22Rv1 (cell line): ENCODE measurements around the gene PLA2G4F.

Source experiments
- H3K27ac ChIP-seq: fragments of 450-650 bp; 2 replicates; pipeline ENCODE4 v1.5.1; 2017
- CTCF ChIP-seq: fragments of 450-650 bp; IDR thresholded peaks from 2 replicates; pipeline ENCODE4 v1.5.1; 2017; ENCODE audit warnings: mild to moderate bottlenecking
- ZFX ChIP-seq: fragments of 450-650 bp; IDR thresholded peaks from 2 replicates; pipeline ENCODE4 v1.6.1; 2017; ENCODE audit warnings: antibody characterized with exemption, borderline replicate concordance

Gene PLA2G4F

GRCh38 chr15:42182328-42182886, 26.0 kb upstream of the PLA2G4F start:
- H3K27ac ChIP-seq = no peak overlapping the region
- TF ChIP-seq ZFX (no peak), CTCF (no peak)

GRCh38 chr15:42178056-42178455, 21.6 kb upstream of the PLA2G4F start:
- H3K27ac ChIP-seq = no peak overlapping the region
- TF ChIP-seq CTCF (no peak), ZFX (no peak)

GRCh38 chr15:42175671-42176070, 19.2 kb upstream of the PLA2G4F start:
- H3K27ac ChIP-seq = no peak overlapping the region
- TF ChIP-seq ZFX = no peak
- no peak for TF ChIP-seq CTCF

GRCh38 chr15:42172475-42172874, 16.0 kb upstream of the PLA2G4F start:
- H3K27ac ChIP-seq = no peak overlapping the region
- TF ChIP-seq CTCF (no peak), ZFX (no peak)

GRCh38 chr15:42171795-42172194, 15.4 kb upstream of the PLA2G4F start:
- H3K27ac ChIP-seq = no peak overlapping the region
- no peak for TF ChIP-seq ZFX
- TF ChIP-seq CTCF = no peak

GRCh38 chr15:42171122-42171521, 14.7 kb upstream of the PLA2G4F start:
- H3K27ac ChIP-seq = no peak overlapping the region
- TF ChIP-seq ZFX (no peak), CTCF (no peak)

- H3K27ac ChIP-seq = no peak overlapping the region
- TF ChIP-seq CTCF (no peak), ZFX (no peak)
These were observed 9.9 kb upstream of the PLA2G4F start for GRCh38 chr15:42166225-42166940.
